IMR-90 (cell line): ENCODE data around the gene ARHGEF7.

Experiments used
- CHD1 ChIP-seq: IDR thresholded peaks from 2 replicates; pipeline ENCODE4 v1.6.1; 2012; ENCODE audit warnings: low read depth, low read length, improper control_type of control experiment
- CTCF ChIP-seq: conservative IDR thresholded peaks from 2 replicates; pipeline ENCODE4 v1.5.1; 2012; ENCODE audit warnings: mild to moderate bottlenecking, low read depth, low read length, improper control_type of control experiment
- FOS ChIP-seq: fragments of 150-350 bp; IDR thresholded peaks from 2 replicates; pipeline ENCODE4 v1.6.1; 2016; ENCODE audit warnings: low read depth, low read length
- MAFK ChIP-seq: IDR thresholded peaks from 2 replicates; pipeline ENCODE4 v1.6.1; 2012; ENCODE audit warnings: low read depth, low read length, improper control_type of control experiment
- MXI1 ChIP-seq: IDR thresholded peaks from 2 replicates; pipeline ENCODE4 v1.6.1; 2012; ENCODE audit warnings: low read depth, mild to moderate bottlenecking, low read length, moderate library complexity, borderline replicate concordance
- POLR2A ChIP-seq: IDR thresholded peaks from 2 replicates; pipeline ENCODE4 v1.6.1; 2012; ENCODE audit warnings: mild to moderate bottlenecking, low read depth, low read length
- RAD21 ChIP-seq: IDR thresholded peaks from 2 replicates; pipeline ENCODE4 v1.6.1; 2012; ENCODE audit warnings: low read length, improper control_type of control experiment
- RFX5 ChIP-seq: IDR thresholded peaks from 2 replicates; pipeline ENCODE4 v1.8.0; 2012; ENCODE audit warnings: low read depth, mild to moderate bottlenecking, low read length, moderate library complexity
- SMC3 ChIP-seq: fragments of 150-350 bp; IDR thresholded peaks from 2 replicates; pipeline ENCODE4 v1.6.1; 2016; ENCODE audit warnings: low read depth, mild to moderate bottlenecking, antibody characterized with exemption, low read length, moderate library complexity
- USF2 ChIP-seq: fragments of 150-350 bp; IDR thresholded peaks from 2 replicates; pipeline ENCODE4 v1.6.1; 2017; ENCODE audit warnings: mild to moderate bottlenecking, antibody characterized with exemption, low read length, low read depth
- TF ChIP-seq, protein P1 (sequence below): fragments of 150-350 bp; IDR thresholded peaks from 2 replicates; pipeline ENCODE4 v1.6.1; 2016; ENCODE audit warnings: low read depth, mild to moderate bottlenecking, low read length, moderate library complexity, borderline replicate concordance

GRCh38 chr13:111288276-111288675 lies 173.2 kb downstream of the ARHGEF7 start:
- no peak for TF ChIP-seq POLR2A
- TF ChIP-seq CTCF, result no peak
- no peak for TF ChIP-seq RAD21
- no peak for TF ChIP-seq FOS
- TF ChIP-seq, protein P1, sequence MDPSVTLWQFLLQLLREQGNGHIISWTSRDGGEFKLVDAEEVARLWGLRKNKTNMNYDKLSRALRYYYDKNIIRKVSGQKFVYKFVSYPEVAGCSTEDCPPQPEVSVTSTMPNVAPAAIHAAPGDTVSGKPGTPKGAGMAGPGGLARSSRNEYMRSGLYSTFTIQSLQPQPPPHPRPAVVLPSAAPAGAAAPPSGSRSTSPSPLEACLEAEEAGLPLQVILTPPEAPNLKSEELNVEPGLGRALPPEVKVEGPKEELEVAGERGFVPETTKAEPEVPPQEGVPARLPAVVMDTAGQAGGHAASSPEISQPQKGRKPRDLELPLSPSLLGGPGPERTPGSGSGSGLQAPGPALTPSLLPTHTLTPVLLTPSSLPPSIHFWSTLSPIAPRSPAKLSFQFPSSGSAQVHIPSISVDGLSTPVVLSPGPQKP, result no peak
- no peak for TF ChIP-seq MXI1
- TF ChIP-seq SMC3, result no peak
- no peak for TF ChIP-seq USF2
- TF ChIP-seq RFX5, result no peak
- TF ChIP-seq CHD1, result no peak
- no peak for TF ChIP-seq MAFK
